H1 (cell line): ENCODE measurements around the gene FLRT1. TPM values are rescaled to one million over a fixed set of nuclear protein-coding genes. Genes with fewer than 3 reads are reported as not detected.

Experiments
- CTCF ChIA-PET: fragments of 300-600 bp; sonication (Branson Sonifier 250); formaldehyde crosslinking; loops from one replicate; lab custom pipeline; 2021; ENCODE audit not compliant: partially characterized antibody; lab: Charles Lee
- POLR2A ChIA-PET: fragments of 300-600 bp; sonication (Branson Sonifier 250); formaldehyde crosslinking; loops from one replicate; lab custom pipeline; 2021; ENCODE audit warnings: inconsistent platforms; ENCODE audit not compliant: partially characterized antibody; lab: Charles Lee
- DNase-seq, 2 experiments: peaks; one replicate each; pipeline versions ENCODE4 v3.0.0 to v3.0.0-alpha.2; 2010 to 2022; ENCODE audit warnings: low spot score in 2 of 2, low read depth in 1 of 2, mixed read lengths in 1 of 2
- FAIRE-seq: peaks from 2 replicates; lab custom pipeline; 2011; peaks lifted over from hg19 to GRCh38; lab: Jason Lieb, UNC
- H2AFZ ChIP-seq: 2 replicates; pipeline ENCODE4 v1.8.1; 2012; ENCODE audit warnings: low read length, inconsistent platforms
- H2AK5ac ChIP-seq: 2 replicates; pipeline ENCODE4 v1.6.1; 2013; ENCODE audit warnings: low read depth, low read length
- H2BK120ac ChIP-seq: replicated peaks from 2 replicates; pipeline ENCODE3; 2013; ENCODE audit warnings: low read depth, low read length, inconsistent platforms
- H2BK12ac ChIP-seq: 2 replicates; pipeline ENCODE4 v1.6.1; 2013; ENCODE audit warnings: low read depth, low read length
- H2BK15ac ChIP-seq: 2 replicates; pipeline ENCODE4 v1.6.1; 2013; ENCODE audit warnings: low read length
- H2BK20ac ChIP-seq: 2 replicates; pipeline ENCODE4 v1.6.1; 2013; ENCODE audit warnings: low read length
- H2BK5ac ChIP-seq: 2 replicates; pipeline ENCODE4 v1.6.1; 2013; ENCODE audit warnings: low read depth, low read length
- H3K14ac ChIP-seq: 2 replicates; pipeline ENCODE4 v1.6.1; 2013; ENCODE audit warnings: inconsistent platforms; ENCODE audit not compliant: insufficient read length
- H3K18ac ChIP-seq: 2 replicates; pipeline ENCODE4 v1.6.1; 2013; ENCODE audit warnings: low read length; ENCODE audit errors: extremely low read depth
- H3K23ac ChIP-seq: 2 replicates; pipeline ENCODE4 v1.6.1; 2013; ENCODE audit warnings: inconsistent platforms; ENCODE audit not compliant: insufficient read length
- H3K23me2 ChIP-seq: 2 replicates; pipeline ENCODE4 v1.6.1; 2013; ENCODE audit warnings: low read depth, low read length
- H3K27ac ChIP-seq: 2 replicates; pipeline ENCODE4 v1.6.1; 2011; ENCODE audit warnings: low read depth, low read length, inconsistent platforms
- H3K27me3 ChIP-seq, 4 experiments: replicated peaks in 1 of 4; 1 replicate in 1 of 4; 2 replicates in 3 of 4; pipeline versions ENCODE4 v1.6.1 to v1.8.1; 2011 to 2013; ENCODE audit warnings: low read length in 3 of 4, mild to moderate bottlenecking in 3 of 4, inconsistent platforms in 2 of 4, mixed read lengths in 2 of 4, moderate library complexity in 1 of 4; ENCODE audit not compliant: control insufficient read depth in 3 of 4, insufficient read depth in 3 of 4; ENCODE audit errors: extremely low read depth in 1 of 4
- H3K36me3 ChIP-seq, 4 experiments: 2 replicates each; pipeline versions ENCODE4 v1.6.1 to v1.8.1; 2011 to 2013; ENCODE audit warnings: mild to moderate bottlenecking in 4 of 4, low read length in 3 of 4, moderate library complexity in 2 of 4, control low read depth in 1 of 4, inconsistent platforms in 1 of 4; ENCODE audit not compliant: insufficient read depth in 4 of 4, control insufficient read depth in 2 of 4
- H3K4ac ChIP-seq: replicated peaks from 2 replicates; pipeline ENCODE3; 2013; ENCODE audit warnings: low read length, low read depth, mixed read lengths, inconsistent platforms; ENCODE audit not compliant: insufficient read length
- H3K4me1 ChIP-seq, 4 experiments: replicated peaks in 1 of 4; 1 replicate in 1 of 4; 2 replicates in 3 of 4; pipeline versions ENCODE4 v1.6.1 to v1.8.1; 2011 to 2013; ENCODE audit warnings: low read length in 3 of 4, inconsistent platforms in 2 of 4, mixed read lengths in 1 of 4; ENCODE audit not compliant: insufficient read depth in 4 of 4, control insufficient read depth in 3 of 4
- H3K4me2 ChIP-seq, 2 experiments: 2 replicates each; pipeline versions ENCODE4 v1.6.1 to v1.8.1; 2011 to 2013; ENCODE audit warnings: low read depth in 2 of 2, low read length in 2 of 2, control low read depth in 1 of 2, inconsistent platforms in 1 of 2, mild to moderate bottlenecking in 1 of 2; ENCODE audit not compliant: insufficient read depth in 1 of 2
- H3K4me3 ChIP-seq, 4 experiments: fragments of 200-600, 300-600 bp in 1 of 4; sonication (generic), shearing (Covaris generic), sonication (Bioruptor Twin) in 1 of 4; 2 replicates each; pipeline versions ENCODE4 v1.5.1 to v1.8.1; 2011 to 2016; ENCODE audit warnings: low read length in 4 of 4, low read depth in 3 of 4, control low read depth in 2 of 4, inconsistent platforms in 2 of 4, mild to moderate bottlenecking in 2 of 4, mixed read lengths in 1 of 4, moderate library complexity in 1 of 4; ENCODE audit not compliant: insufficient read depth in 2 of 4; ENCODE audit errors: extremely low read depth in 1 of 4
- H3K56ac ChIP-seq: replicated peaks from 2 replicates; pipeline ENCODE3; 2013; ENCODE audit warnings: low read depth, mild to moderate bottlenecking, mixed read lengths, low read length, inconsistent platforms; ENCODE audit not compliant: insufficient read length
- H3K79me1 ChIP-seq: 2 replicates; pipeline ENCODE4 v1.6.1; 2013; ENCODE audit warnings: low read depth, low read length, control low read depth
- H3K79me2 ChIP-seq, 2 experiments: 2 replicates each; pipeline versions ENCODE4 v1.6.1 to v1.8.1; 2012 to 2013; ENCODE audit warnings: low read length in 2 of 2, mild to moderate bottlenecking in 2 of 2, inconsistent platforms in 1 of 2; ENCODE audit not compliant: insufficient read depth in 2 of 2, control insufficient read depth in 1 of 2
- H3K9ac ChIP-seq, 4 experiments: replicated peaks in 1 of 4; 1 replicate in 1 of 4; 2 replicates in 3 of 4; pipeline versions ENCODE4 v1.6.1 to v1.8.1; 2011 to 2013; ENCODE audit warnings: low read depth in 3 of 4, low read length in 3 of 4, control low read depth in 2 of 4, mild to moderate bottlenecking in 2 of 4, moderate library complexity in 2 of 4, inconsistent platforms in 1 of 4; ENCODE audit errors: extremely low read depth in 1 of 4
- H3K9me3 ChIP-seq, 2 experiments: 2 replicates each; pipeline versions ENCODE4 v1.6.1 to v1.8.1; 2012 to 2013; ENCODE audit warnings: mild to moderate bottlenecking in 2 of 2, moderate library complexity in 2 of 2, control low read depth in 1 of 2, inconsistent platforms in 1 of 2, low read depth in 1 of 2, low read length in 1 of 2, mixed read lengths in 1 of 2; ENCODE audit not compliant: insufficient read depth in 2 of 2
- H4K20me1 ChIP-seq, 2 experiments: replicated peaks in 1 of 2; 2 replicates each; pipeline versions ENCODE3 to v1.8.1; 2011 to 2013; ENCODE audit warnings: inconsistent platforms in 2 of 2, low read length in 2 of 2, mild to moderate bottlenecking in 1 of 2; ENCODE audit not compliant: insufficient read depth in 2 of 2, control insufficient read depth in 1 of 2
- H4K5ac ChIP-seq: 2 replicates; pipeline ENCODE4 v1.6.1; 2013; ENCODE audit warnings: low read length, low read depth, mixed read lengths, inconsistent platforms; ENCODE audit not compliant: insufficient read length
- H4K8ac ChIP-seq: 2 replicates; pipeline ENCODE4 v1.8.0; 2013; ENCODE audit warnings: mild to moderate bottlenecking, moderate library complexity, low read length, inconsistent platforms; ENCODE audit not compliant: insufficient read depth; ENCODE audit errors: extremely low read depth
- H4K91ac ChIP-seq: replicated peaks from 2 replicates; pipeline ENCODE3; 2013; ENCODE audit warnings: low read length, mixed read lengths, inconsistent platforms; ENCODE audit not compliant: insufficient read length
- ATF3 ChIP-seq: IDR thresholded peaks from 2 replicates; pipeline ENCODE4 v1.6.1; 2011; ENCODE audit warnings: low read depth, mild to moderate bottlenecking, low read length; ENCODE audit not compliant: insufficient read depth
- BRCA1 ChIP-seq: IDR thresholded peaks from 2 replicates; pipeline ENCODE4 v1.6.1; 2012; ENCODE audit warnings: low read depth, low read length, improper control_type of control experiment
- CTCF ChIP-seq, 3 experiments: IDR thresholded peaks; 1 replicate in 2 of 3; 2 replicates in 1 of 3; pipeline versions ENCODE4 v1.5.1 to v1.6.1; 2011; ENCODE audit warnings: low read length in 3 of 3, mild to moderate bottlenecking in 3 of 3, inconsistent platforms in 2 of 3, low read depth in 1 of 3, moderate library complexity in 1 of 3; ENCODE audit not compliant: insufficient read depth in 1 of 3; ENCODE audit errors: control extremely low read depth in 1 of 3
- GTF2F1 ChIP-seq: IDR thresholded peaks from 2 replicates; pipeline ENCODE4 v1.6.1; 2012; ENCODE audit warnings: low read depth, low read length, improper control_type of control experiment, borderline replicate concordance
- KDM5A ChIP-seq: fragments of 200-600 bp; IDR thresholded peaks from 2 replicates; pipeline ENCODE4 v1.7.1; 2012; ENCODE audit warnings: mild to moderate bottlenecking, low read length, inconsistent platforms, mixed read lengths
- NRF1 ChIP-seq: IDR thresholded peaks from 2 replicates; pipeline ENCODE4 v1.6.1; 2011; ENCODE audit warnings: mild to moderate bottlenecking, low read depth, low read length, improper control_type of control experiment
- SIRT6 ChIP-seq: IDR thresholded peaks from one replicate; pipeline ENCODE4 v1.7.1; 2012; ENCODE audit warnings: low read length, inconsistent platforms
- SRF ChIP-seq: IDR thresholded peaks from 2 replicates; pipeline ENCODE4 v1.6.1; 2011; ENCODE audit warnings: mild to moderate bottlenecking, low read depth, low read length, moderate library complexity
- WGBS, 2 experiments: shearing (Covaris generic) in 1 of 2; methylation state at CpG; one replicate each; pipeline versions ENCODE4 v1.1.6 to v1.1.7; 2013 to 2015; ENCODE audit warnings: low lambda C conversion rate in 2 of 2, mixed read lengths in 2 of 2, inconsistent platforms in 1 of 2, low coverage in 1 of 2, missing lambda C conversion rate in 1 of 2; ENCODE audit not compliant: insufficient replicate concordance in 2 of 2, insufficient coverage in 1 of 2, insufficient read length in 1 of 2; ENCODE audit errors: extremely low coverage in 1 of 2, missing lambda C conversion rate in 1 of 2; 5-methylcytosine and 5-hydroxymethylcytosine counted together
- polyA plus RNA-seq, 7 experiments: library from polyadenylated mRNA; depleted of rRNA in 3 of 7; stranded (reverse) in 5 of 7; unstranded in 2 of 7; fragments of >200 nt in 5 of 7; fragments of 200-250 nt in 2 of 7; gene quantifications; 1 replicate in 5 of 7; 2 replicates in 1 of 7; 4 replicates in 1 of 7; pipeline versions ENCODE4 v1.2.1 to v1.2.3, GENCODE V29; 2011 to 2013; ENCODE audit warnings: missing spikeins in 2 of 7, mixed read lengths in 2 of 7
- total RNA-seq: library from RNA; stranded (reverse); fragmentation: NEBNext Ultra II Directional; extraction: Animal tissue kit (Norgen Biotek cat#: 25700); gene quantifications from 2 replicates; pipeline ENCODE4 v1.2.1, GENCODE V29; 2021

The FLRT1 gene
- total and polyA plus RNA-seq, 2 of the 8 experiments (the other 6 are each of a cell fraction or from before 2014, with no cell fraction given): 0.14 to 0.28 TPM

- Histone ChIP-seq H4K20me1 (peaks cover 6 to 19% of the 10 kb centered on the region in 2 experiments), H3K23me2 (no peaks in the 10 kb centered on the region), H4K91ac (no peak overlapping the region), H3K9ac (no peak overlapping the region), H4K8ac (no peak overlapping the region), H3K79me1 (no peaks in the 10 kb centered on the region), H3K56ac (no peak overlapping the region), H4K5ac (no peak overlapping the region), H3K36me3 (no peaks in the 10 kb centered on the region), H2BK20ac (no peak overlapping the region), H2BK5ac (no peak overlapping the region), H2BK120ac (no peak overlapping the region), H3K4me3 (no peak overlapping the region), H3K79me2 (no peaks in the 10 kb centered on the region), H3K4ac (no peak overlapping the region), H2BK12ac (no peak overlapping the region), H2AK5ac (no peak overlapping the region), H3K27me3 (peaks cover 2 to 75% (median 46%) of the 10 kb centered on the region in 4 experiments), H3K18ac (no peak overlapping the region), H3K14ac (no peak overlapping the region), H3K9me3 (no peaks in the 10 kb centered on the region), H3K4me2 (no peak overlapping the region), H2BK15ac (no peak overlapping the region), H2AFZ (no peak overlapping the region), H3K23ac (no peak overlapping the region), H3K27ac (no peak overlapping the region), H3K4me1 (peaks cover 0 to 5% (median 0%) of the 10 kb centered on the region in 4 experiments; a peak in 1 of 7 replicates)
- 83% methylated on average over 13 of the region's 13 CpGs; no CpG with 5 or more reads in 1 of the 2 experiments for WGBS, 2 experiments
- CTCF ChIA-PET: interaction anchor here (1.0 to 3.1 kb wide), 13 partner anchors 10 to 74 kb away, joined by 3 to 8 read pairs (median 4); no protein-coding TSS in a partner anchor
- DNase-seq (no peak), FAIRE-seq (no peak)
- POLR2A ChIA-PET: interaction anchor here (0.6 to 1.6 kb wide), 2 partner anchors 27 to 163 kb away, joined by 3 to 4 read pairs; no protein-coding TSS in a partner anchor
- TF ChIP-seq BRCA1: no peak
- no peak for TF ChIP-seq NRF1
- no peak for TF ChIP-seq GTF2F1
- no peak for TF ChIP-seq ATF3
- no peak for TF ChIP-seq SIRT6
- TF ChIP-seq KDM5A: no peak
- no peak for TF ChIP-seq SRF
- no peak for TF ChIP-seq CTCF (IDR thresholded peaks at IDR 0.05; ENCODE audit: control extremely low read depth in 1 of 3, insufficient read depth in 1 of 3, low read depth in 1 of 3, low read length in 3 of 3)
These were observed 37.8 kb downstream of the FLRT1 start for GRCh38 chr11:64073542-64073941.
